Peyer's patch (tissue), 4 donors: ENCODE measurements around the gene STK39.

Experiments
- CTCF ChIP-seq, 6 experiments: fragments of 450-650 bp in 4 of 6; fragments of 200-600 bp in 2 of 6; sonication (generic) in 1 of 6; IDR thresholded peaks; one replicate each; pipeline ENCODE4 v1.5.1; 2017 to 2019; ENCODE audit warnings: antibody characterized with exemption in 6 of 6, mild to moderate bottlenecking in 3 of 6, moderate library complexity in 1 of 6
- POLR2A ChIP-seq, 2 donors: fragments of 450-650 bp; IDR thresholded peaks; one replicate each; pipeline ENCODE4 v1.5.1; 2017; ENCODE audit warnings: antibody characterized with exemption in 2 of 2, mild to moderate bottlenecking in 2 of 2, moderate library complexity in 2 of 2

- TF ChIP-seq CTCF (IDR thresholded peaks at IDR 0.05), result no peak
- no peak for TF ChIP-seq POLR2A (IDR thresholded peaks at IDR 0.05)
Observed at GRCh38 chr2:168295051-168295450, 47.7 kb upstream of the STK39 start.
